Measurements from ENCODE around the gene CAMK2A. TPM values are rescaled to one million over a fixed set of nuclear protein-coding genes. Genes with fewer than 3 reads are reported as not detected.

CAMK2A gene
- total and polyA plus RNA-seq, 2 donors (not counting 3 experiments of a cell fraction or from before 2014, with no cell fraction given): not detected

DNA sequence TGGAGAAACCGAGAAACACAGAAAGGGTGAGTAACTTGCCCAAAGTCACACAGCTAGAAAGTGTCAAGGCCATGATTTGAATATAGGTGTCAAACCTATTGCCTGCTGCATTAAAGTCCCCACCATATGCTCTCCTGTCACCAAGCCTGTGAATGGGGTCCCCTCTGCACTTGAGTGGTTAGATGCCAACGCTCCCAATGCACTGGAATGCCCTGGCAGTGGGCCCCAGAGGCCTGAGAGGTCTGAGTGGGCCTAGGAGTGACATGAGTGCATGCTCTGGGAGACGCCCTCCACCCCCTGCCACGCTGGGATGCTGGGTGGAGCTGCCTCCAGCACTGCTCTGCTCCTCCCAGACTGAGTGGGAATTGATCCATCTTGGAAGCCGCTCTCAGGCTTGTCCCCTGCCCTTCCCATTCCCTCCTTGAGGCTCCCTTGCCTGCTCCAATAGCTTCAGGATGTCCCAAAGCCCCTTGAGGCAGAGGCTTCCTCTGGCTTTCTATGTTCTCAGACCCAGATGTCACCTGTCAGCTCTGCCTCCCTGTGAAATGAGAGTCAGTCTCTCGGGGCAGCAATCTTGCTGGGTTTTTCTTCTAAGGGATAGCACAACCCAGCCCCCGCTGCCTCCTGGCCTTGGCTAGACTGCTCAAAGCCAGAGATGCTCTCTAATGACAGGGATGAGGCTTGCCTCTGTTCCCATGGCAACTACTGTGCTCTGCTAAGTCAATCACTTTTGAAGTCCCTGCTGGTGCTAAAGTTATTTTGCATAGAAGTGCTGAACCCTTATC is 19.7 kb upstream of the CAMK2A start:
- ChIA-PET CTCF (interaction anchor here (0.9 to 1.8 kb wide), 2 partner anchors 22 to 23 kb away, joined by 3 read pairs; no protein-coding TSS in a partner anchor), POLR2A (no interaction called here)
- no peak overlapping the region for H3K4me3 ChIP-seq (replicated peaks in 1 of 3; ENCODE audit: insufficient read depth in 1 of 3, low read depth in 1 of 3, low read length in 3 of 3)
- no peak for DNase-seq (ENCODE audit: low read depth, low spot score)
- H3K36me3 ChIP-seq (ENCODE audit: control insufficient read depth in 2 of 2, extremely low read depth in 1 of 2, insufficient read depth in 2 of 2, low read length in 2 of 2): no peaks in the 10 kb centered on the region
- intact Hi-C loops (cut with micrococcal nuclease) (no loop called here), dilution Hi-C loops (cut with MboI; ENCODE audit: extremely low pct_ligation_motif_present, low sequenced_read_pairs) (no loop called here)
- H3K27me3 ChIP-seq (ENCODE audit: control insufficient read depth in 2 of 2, insufficient read depth in 2 of 2, low read length in 2 of 2): peaks cover 6 to 16% of the 10 kb centered on the region in 2 experiments
- H2AFZ ChIP-seq (ENCODE audit: low read depth, low read length): no peak overlapping the region
- H3K27ac ChIP-seq (ENCODE audit: insufficient read depth, low read depth, low read length): no peak overlapping the region
- TF ChIP-seq, protein P1, sequence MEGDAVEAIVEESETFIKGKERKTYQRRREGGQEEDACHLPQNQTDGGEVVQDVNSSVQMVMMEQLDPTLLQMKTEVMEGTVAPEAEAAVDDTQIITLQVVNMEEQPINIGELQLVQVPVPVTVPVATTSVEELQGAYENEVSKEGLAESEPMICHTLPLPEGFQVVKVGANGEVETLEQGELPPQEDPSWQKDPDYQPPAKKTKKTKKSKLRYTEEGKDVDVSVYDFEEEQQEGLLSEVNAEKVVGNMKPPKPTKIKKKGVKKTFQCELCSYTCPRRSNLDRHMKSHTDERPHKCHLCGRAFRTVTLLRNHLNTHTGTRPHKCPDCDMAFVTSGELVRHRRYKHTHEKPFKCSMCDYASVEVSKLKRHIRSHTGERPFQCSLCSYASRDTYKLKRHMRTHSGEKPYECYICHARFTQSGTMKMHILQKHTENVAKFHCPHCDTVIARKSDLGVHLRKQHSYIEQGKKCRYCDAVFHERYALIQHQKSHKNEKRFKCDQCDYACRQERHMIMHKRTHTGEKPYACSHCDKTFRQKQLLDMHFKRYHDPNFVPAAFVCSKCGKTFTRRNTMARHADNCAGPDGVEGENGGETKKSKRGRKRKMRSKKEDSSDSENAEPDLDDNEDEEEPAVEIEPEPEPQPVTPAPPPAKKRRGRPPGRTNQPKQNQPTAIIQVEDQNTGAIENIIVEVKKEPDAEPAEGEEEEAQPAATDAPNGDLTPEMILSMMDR (IDR thresholded peaks at IDR 0.05; ENCODE audit: extremely low read depth in 1 of 2, insufficient read depth in 1 of 2, low read depth in 1 of 2, low read length in 2 of 2): no peak
- TF ChIP-seq MYC (IDR thresholded peaks at IDR 0.05; ENCODE audit: low read depth, low read length) (no peak), FOS (IDR thresholded peaks at IDR 0.05; ENCODE audit: borderline replicate concordance, insufficient read depth, low read length) (no peak), EZH2 (IDR thresholded peaks at IDR 0.05; ENCODE audit: borderline replicate concordance, low read depth, low read length, severe bottlenecking) (no peak), POLR2A (IDR thresholded peaks at IDR 0.05; ENCODE audit: low read depth, low read length) (no peak), JUN (IDR thresholded peaks at IDR 0.05; ENCODE audit: borderline replicate concordance, insufficient read depth, insufficient read length, low read depth) (no peak), GATA2 (IDR thresholded peaks at IDR 0.05; ENCODE audit: insufficient read depth, insufficient read length, low read depth, low read length) (no peak), POLR2AphosphoS5 (IDR thresholded peaks at IDR 0.05; ENCODE audit: insufficient read depth, low read depth, low read length) (no peak)
- TF ChIP-seq, protein P2, sequence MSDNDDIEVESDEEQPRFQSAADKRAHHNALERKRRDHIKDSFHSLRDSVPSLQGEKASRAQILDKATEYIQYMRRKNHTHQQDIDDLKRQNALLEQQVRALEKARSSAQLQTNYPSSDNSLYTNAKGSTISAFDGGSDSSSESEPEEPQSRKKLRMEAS (IDR thresholded peaks at IDR 0.05; ENCODE audit: insufficient read depth, insufficient read length): no peak
- FAIRE-seq: no peak
- no peaks in the 10 kb centered on the region for H4K20me1 ChIP-seq (replicated peaks; ENCODE audit: control insufficient read depth, extremely low read depth, insufficient read depth, low read length)
- H3K9me3 ChIP-seq (replicated peaks; ENCODE audit: control insufficient read depth, insufficient read depth, low read length): no peaks in the 10 kb centered on the region
- no peaks in the 10 kb centered on the region for H3K79me2 ChIP-seq (ENCODE audit: control insufficient read depth, insufficient read depth, low read length)
- no peaks in the 10 kb centered on the region for H3K4me1 ChIP-seq (ENCODE audit: control insufficient read depth, extremely low read depth, insufficient read depth, low read length)
- H3K9ac ChIP-seq (replicated peaks; ENCODE audit: extremely low read depth, insufficient read depth, low read length): no peak overlapping the region
- no peaks in the 10 kb centered on the region for H3K9me1 ChIP-seq (replicated peaks; ENCODE audit: control insufficient read depth, extremely low read depth, insufficient read depth, low read length)
- no TSS peak for BruUV-seq (replicated peaks)
- no peak overlapping the region for H3K4me2 ChIP-seq (ENCODE audit: insufficient read depth, low read length)

All from endothelial cell of umbilical vein (primary cell).